Tibial nerve (tissue), 4 donors: ENCODE measurements around the gene NXPH1. TPM values are rescaled to one million over a fixed set of nuclear protein-coding genes. Genes with fewer than 3 reads are reported as not detected.

Experiments
- DNase-seq, 2 donors: peaks; one replicate each; pipeline ENCODE4 v3.0.0-alpha.2; 2019; ENCODE audit warnings: low spot score in 2 of 2
- H3K27ac ChIP-seq, 4 donors: fragments of 200-600 bp; sonication (generic) in 3 of 4; one replicate each; pipeline ENCODE4 v1.5.1; 2017 to 2019; ENCODE audit warnings: mild to moderate bottlenecking in 1 of 4
- H3K27me3 ChIP-seq, 2 donors: fragments of 200-600 bp; sonication (generic) in 1 of 2; one replicate each; pipeline versions ENCODE4 v1.5.1 to v1.6.0; 2017 to 2019
- H3K36me3 ChIP-seq, 3 donors: fragments of 200-600 bp; sonication (generic); one replicate each; pipeline ENCODE4 v1.5.1; 2018 to 2019
- H3K4me1 ChIP-seq, 4 donors: fragments of 200-600 bp; sonication (generic) in 3 of 4; one replicate each; pipeline ENCODE4 v1.5.1; 2017 to 2019
- H3K4me3 ChIP-seq, 4 donors: fragments of 200-600 bp; sonication (generic) in 3 of 4; one replicate each; pipeline ENCODE4 v1.5.1; 2017 to 2019; ENCODE audit warnings: mild to moderate bottlenecking in 1 of 4, moderate library complexity in 1 of 4
- H3K9me3 ChIP-seq, 4 donors: fragments of 200-600 bp; sonication (generic) in 3 of 4; one replicate each; pipeline ENCODE4 v1.5.1; 2017 to 2019
- CTCF ChIP-seq, 5 experiments: fragments of 200-600 bp in 3 of 5; fragments of 450-650 bp in 2 of 5; sonication (generic) in 3 of 5; IDR thresholded peaks; one replicate each; pipeline ENCODE4 v1.5.1; 2016 to 2019; ENCODE audit warnings: antibody characterized with exemption in 5 of 5, mild to moderate bottlenecking in 3 of 5, moderate library complexity in 2 of 5
- EP300 ChIP-seq, 2 donors: sonication (generic); formaldehyde crosslinking; IDR thresholded peaks; one replicate each; pipeline ENCODE4 v1.6.1; 2017; ENCODE audit warnings: antibody characterized with exemption in 2 of 2, mild to moderate bottlenecking in 1 of 2
- POLR2A ChIP-seq, 2 donors: fragments of 450-650 bp; IDR thresholded peaks; one replicate each; pipeline ENCODE4 v1.6.1; 2017; ENCODE audit warnings: antibody characterized with exemption in 2 of 2, mild to moderate bottlenecking in 2 of 2, moderate library complexity in 2 of 2
- WGBS, 2 donors: methylation state at CpG; one replicate each; pipeline ENCODE4 v1.1.5; 2018; 5-methylcytosine and 5-hydroxymethylcytosine counted together
- total RNA-seq, 4 donors: library from RNA; depleted of rRNA; stranded (reverse); fragments of >200 nt; gene quantifications; one replicate each; pipeline ENCODE4 v1.1.0, GENCODE V29; 2016

The NXPH1 gene
- total RNA-seq, 4 donors from 2014 or later: not detected

- Histone ChIP-seq H3K36me3 (no peaks in the 10 kb centered on the region), H3K27me3 (no peaks in the 10 kb centered on the region), H3K4me1 (peaks cover 0 to 3% (median 0%) of the 10 kb centered on the region in 4 donors), H3K9me3 (peaks cover 0 to 10% (median 3%) of the 10 kb centered on the region in 4 donors), H3K27ac (no peak overlapping the region), H3K4me3 (no peak overlapping the region)
- DNase-seq: no peak
- 50 to 62% methylated on average over 3 of the region's 3 CpGs for WGBS, 2 donors
- TF ChIP-seq POLR2A (IDR thresholded peaks at IDR 0.05): no peak
- no peak for TF ChIP-seq CTCF (IDR thresholded peaks at IDR 0.05)
- no peak for TF ChIP-seq EP300 (IDR thresholded peaks at IDR 0.05)
These were observed 47.1 kb downstream of the NXPH1 start for GRCh38 chr7:8480527-8480926.

GRCh38 chr7:8481096-8481495 is 47.7 kb downstream of the NXPH1 start:
- WGBS, 2 donors: 91 to 94% methylated on average over 2 of the region's 2 CpGs
- Histone ChIP-seq H3K4me3 (no peak overlapping the region), H3K27me3 (no peaks in the 10 kb centered on the region), H3K36me3 (no peaks in the 10 kb centered on the region), H3K9me3 (peaks cover 0 to 10% (median 3%) of the 10 kb centered on the region in 4 donors), H3K27ac (no peak overlapping the region), H3K4me1 (peaks cover 0 to 3% (median 0%) of the 10 kb centered on the region in 4 donors)
- no peak for DNase-seq
- TF ChIP-seq POLR2A (IDR thresholded peaks at IDR 0.05) (no peak), EP300 (IDR thresholded peaks at IDR 0.05) (no peak), CTCF (IDR thresholded peaks at IDR 0.05) (no peak)

- TF ChIP-seq EP300 (IDR thresholded peaks at IDR 0.05) (peak in 1 of 2 donors; percentile 36), POLR2A (IDR thresholded peaks at IDR 0.05) (no peak)
- Histone ChIP-seq H3K9me3 (peaks cover 0 to 10% (median 3%) of the 10 kb centered on the region in 4 donors), H3K36me3 (no peaks in the 10 kb centered on the region), H3K4me3 (no peak overlapping the region), H3K4me1 (peaks cover 0 to 3% (median 0%) of the 10 kb centered on the region in 4 donors), H3K27me3 (no peaks in the 10 kb centered on the region), H3K27ac (no peak overlapping the region)
- DNase-seq: peak in 1 of 2 donors; percentile 4
- WGBS, 2 donors: 44 to 45% methylated on average over 4 of the region's 4 CpGs
These were observed 48.5 kb downstream of the NXPH1 start for GRCh38 chr7:8481752-8482446.

- 80 to 85% methylated on average over 4 of the region's 4 CpGs for WGBS, 2 donors
These were observed 57.1 kb downstream of the NXPH1 start for GRCh38 chr7:8490391-8491045.

GRCh38 chr7:8491106-8491505 is 57.7 kb downstream of the NXPH1 start:
- H3K9me3 ChIP-seq: no peaks in the 10 kb centered on the region
- H3K27ac ChIP-seq: no peak overlapping the region
- no peaks in the 10 kb centered on the region for H3K27me3 ChIP-seq
- H3K36me3 ChIP-seq: no peaks in the 10 kb centered on the region
- H3K4me3 ChIP-seq: no peak overlapping the region
- WGBS, 2 donors: 88 to 91% methylated on average over 3 of the region's 3 CpGs
- H3K4me1 ChIP-seq: no peaks in the 10 kb centered on the region
- DNase-seq: no peak
- TF ChIP-seq CTCF (IDR thresholded peaks at IDR 0.05) (no peak), POLR2A (IDR thresholded peaks at IDR 0.05) (no peak), EP300 (IDR thresholded peaks at IDR 0.05) (no peak)

More at GRCh38 chr7:8490391-8491045, 57.1 kb downstream of the NXPH1 start:
- Histone ChIP-seq H3K4me1 (no peaks in the 10 kb centered on the region), H3K27me3 (no peaks in the 10 kb centered on the region), H3K4me3 (no peak overlapping the region), H3K9me3 (no peaks in the 10 kb centered on the region), H3K27ac (no peak overlapping the region), H3K36me3 (no peaks in the 10 kb centered on the region)
- DNase-seq: no peak
- no peak for TF ChIP-seq POLR2A (IDR thresholded peaks at IDR 0.05)
- TF ChIP-seq CTCF (IDR thresholded peaks at IDR 0.05): no peak
